ENCODE measurements around the gene HSPA8.
A peak's percentile ranks its signal among the peaks of the same experiment; 100 is the strongest.

HSPA8 gene

DNA sequence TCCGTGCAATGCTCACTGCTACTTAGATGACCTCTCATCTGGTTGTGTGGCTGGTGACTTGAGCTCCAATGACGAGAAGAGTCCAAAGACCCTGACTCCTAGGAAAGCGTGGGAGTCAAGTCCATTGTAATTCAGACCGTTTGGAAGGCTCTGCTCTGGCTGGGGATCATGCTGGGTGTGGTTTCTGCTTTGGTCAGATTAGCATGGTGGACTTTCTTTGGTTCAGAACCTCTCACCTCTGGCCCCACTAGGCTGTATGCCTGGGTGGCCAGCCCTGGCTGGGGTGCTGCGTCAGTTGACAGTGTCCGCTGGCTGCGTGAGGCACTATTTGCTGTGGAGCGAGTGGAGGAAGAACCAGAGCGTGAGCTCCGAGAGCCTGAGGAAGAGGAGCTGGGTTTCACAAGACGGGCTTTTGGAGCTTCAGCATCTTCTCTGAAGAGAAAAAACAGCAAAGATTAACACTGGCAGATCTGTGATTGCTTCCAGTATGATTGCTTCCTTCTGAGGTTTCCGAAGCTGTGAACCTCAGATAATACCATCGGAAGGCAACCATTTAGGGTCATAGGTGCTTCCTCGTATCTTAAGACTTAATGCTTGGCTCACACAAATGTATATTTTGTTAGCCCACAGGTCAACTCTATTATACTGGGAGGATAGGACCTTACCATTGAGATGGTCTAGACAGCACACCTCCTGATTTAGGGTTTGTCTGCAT, 11.6 kb upstream of the HSPA8 start:
- H3K9me3 ChIP-seq (ENCODE audit: control insufficient read depth, low read length): no peaks in the 10 kb centered on the region
- no peaks in the 10 kb centered on the region for H3K27me3 ChIP-seq (ENCODE audit: control insufficient read depth in 1 of 2, insufficient read depth in 1 of 2, low read length in 2 of 2)
- no peak overlapping the region for H4K8ac ChIP-seq (ENCODE audit: low read length)
- no peak overlapping the region for H2BK12ac ChIP-seq (ENCODE audit: low read length in 2 of 2)
- H3K9ac ChIP-seq (ENCODE audit: low read length): no peak overlapping the region
- H4K91ac ChIP-seq (ENCODE audit: low read length): no peak overlapping the region
- H3K4ac ChIP-seq (ENCODE audit: low read depth in 1 of 2, low read length in 2 of 2): no peak overlapping the region
- H2AFZ ChIP-seq (ENCODE audit: low read depth, low read length): no peak overlapping the region
- no peak overlapping the region for H3K4me3 ChIP-seq (ENCODE audit: insufficient read depth in 1 of 2, low read depth in 1 of 2, low read length in 2 of 2)
- H3K4me1 ChIP-seq (ENCODE audit: control insufficient read depth, insufficient read depth, low read depth, low read length): no peaks in the 10 kb centered on the region
- peaks cover 2% of the 10 kb centered on the region for H3K79me1 ChIP-seq (replicated peaks; ENCODE audit: low read length, poor library complexity, severe bottlenecking)
- H2BK15ac ChIP-seq (ENCODE audit: low read depth, poor library complexity, severe bottlenecking): no peak overlapping the region
- no peak for DNase-seq
- H3K4me2 ChIP-seq (ENCODE audit: low read length, poor library complexity, severe bottlenecking): no peak overlapping the region
- 97% methylated on average over 14 of the region's 14 CpGs for WGBS
- no peak overlapping the region for H2AK5ac ChIP-seq (ENCODE audit: low read length, severe bottlenecking)
- no peak overlapping the region for H3K18ac ChIP-seq (ENCODE audit: low read depth in 1 of 2, low read length in 2 of 2)
- no peak overlapping the region for H2BK120ac ChIP-seq (ENCODE audit: low read depth, low read length)
- no peak overlapping the region for H2BK5ac ChIP-seq (ENCODE audit: low read depth, low read length, poor library complexity, severe bottlenecking)
- no peak overlapping the region for H3K14ac ChIP-seq (ENCODE audit: low read length in 2 of 2)
- no peak overlapping the region for H3K27ac ChIP-seq (ENCODE audit: low read length, poor library complexity, severe bottlenecking)
- no peak overlapping the region for H3K23ac ChIP-seq (ENCODE audit: low read length in 2 of 2)
- peaks cover 4 to 93% of the 10 kb centered on the region in 2 experiments for H3K36me3 ChIP-seq (ENCODE audit: control insufficient read depth in 1 of 2, insufficient read depth in 2 of 2, low read depth in 1 of 2, low read length in 2 of 2)

DNA sequence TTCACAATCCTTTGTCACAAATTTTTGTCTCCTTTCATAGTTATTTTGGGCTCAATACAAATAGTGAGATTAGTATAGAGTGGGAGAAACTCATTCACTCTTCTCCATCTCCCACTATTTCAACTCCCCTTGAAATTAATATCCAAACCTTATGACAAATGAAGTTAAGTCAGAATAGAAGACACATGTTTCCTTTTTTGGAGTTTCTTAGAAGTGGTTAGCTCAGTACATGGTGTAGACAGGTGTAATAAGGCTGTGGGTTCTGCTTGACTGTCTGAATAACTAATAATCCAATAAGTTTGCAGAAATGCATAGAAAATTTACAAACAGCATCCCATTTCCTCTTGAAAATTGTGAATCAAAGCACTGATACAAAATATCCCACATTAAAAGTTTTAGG, 10.8 kb upstream of the HSPA8 start:
- Histone ChIP-seq H3K36me3 (ENCODE audit: control insufficient read depth in 1 of 2, insufficient read depth in 2 of 2, low read depth in 1 of 2, low read length in 2 of 2) (peaks cover 4 to 89% of the 10 kb centered on the region in 2 experiments), H3K18ac (ENCODE audit: low read depth in 1 of 2, low read length in 2 of 2) (no peak overlapping the region), H2BK15ac (ENCODE audit: low read depth, poor library complexity, severe bottlenecking) (no peak overlapping the region), H3K23ac (ENCODE audit: low read length in 2 of 2) (no peak overlapping the region), H4K91ac (ENCODE audit: low read length) (no peak overlapping the region), H3K4ac (ENCODE audit: low read depth in 1 of 2, low read length in 2 of 2) (no peak overlapping the region), H3K27me3 (ENCODE audit: control insufficient read depth in 1 of 2, insufficient read depth in 1 of 2, low read length in 2 of 2) (no peaks in the 10 kb centered on the region), H2BK120ac (ENCODE audit: low read depth, low read length) (no peak overlapping the region), H4K8ac (ENCODE audit: low read length) (no peak overlapping the region), H2AFZ (ENCODE audit: low read depth, low read length) (no peak overlapping the region), H3K9me3 (ENCODE audit: control insufficient read depth, low read length) (no peaks in the 10 kb centered on the region), H2BK12ac (ENCODE audit: low read length in 2 of 2) (no peak overlapping the region), H3K14ac (ENCODE audit: low read length in 2 of 2) (no peak overlapping the region), H3K4me3 (ENCODE audit: insufficient read depth in 1 of 2, low read depth in 1 of 2, low read length in 2 of 2) (no peak overlapping the region), H3K9ac (ENCODE audit: low read length) (no peak overlapping the region), H3K4me2 (ENCODE audit: low read length, poor library complexity, severe bottlenecking) (no peak overlapping the region), H3K4me1 (ENCODE audit: control insufficient read depth, insufficient read depth, low read depth, low read length) (no peaks in the 10 kb centered on the region), H3K27ac (ENCODE audit: low read length, poor library complexity, severe bottlenecking) (no peak overlapping the region), H2BK5ac (ENCODE audit: low read depth, low read length, poor library complexity, severe bottlenecking) (no peak overlapping the region), H3K79me1 (replicated peaks; ENCODE audit: low read length, poor library complexity, severe bottlenecking) (peaks cover 2% of the 10 kb centered on the region), H2AK5ac (ENCODE audit: low read length, severe bottlenecking) (no peak overlapping the region)
- DNase-seq: no peak

DNA sequence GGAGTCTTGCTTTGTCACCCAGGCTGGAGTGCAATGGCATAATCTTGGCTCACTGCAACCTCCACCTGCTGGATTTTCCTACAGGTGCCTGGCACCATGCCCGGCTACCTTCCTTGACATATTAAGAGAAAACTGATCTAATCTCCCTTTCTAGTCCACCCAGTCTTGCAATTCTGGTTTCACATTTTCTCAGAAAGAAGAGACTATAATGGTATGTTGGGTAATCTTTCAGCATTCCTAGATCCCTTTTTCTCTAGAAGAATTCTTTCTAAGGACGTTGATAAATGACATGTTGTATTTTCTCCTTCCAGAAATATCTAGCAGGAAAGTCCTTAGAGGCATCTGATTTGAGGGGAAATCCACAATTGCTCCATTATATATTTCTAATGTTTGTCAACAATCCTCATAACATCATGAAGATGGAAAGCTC, 10.4 kb upstream of the HSPA8 start:
- Histone ChIP-seq H2BK12ac (ENCODE audit: low read length in 2 of 2) (no peak overlapping the region), H2BK5ac (ENCODE audit: low read depth, low read length, poor library complexity, severe bottlenecking) (no peak overlapping the region), H3K4me3 (ENCODE audit: insufficient read depth in 1 of 2, low read depth in 1 of 2, low read length in 2 of 2) (no peak overlapping the region), H3K36me3 (ENCODE audit: control insufficient read depth in 1 of 2, insufficient read depth in 2 of 2, low read depth in 1 of 2, low read length in 2 of 2) (peaks cover 4 to 85% of the 10 kb centered on the region in 2 experiments), H3K4me2 (ENCODE audit: low read length, poor library complexity, severe bottlenecking) (no peak overlapping the region), H4K8ac (ENCODE audit: low read length) (no peak overlapping the region), H3K4ac (ENCODE audit: low read depth in 1 of 2, low read length in 2 of 2) (no peak overlapping the region), H3K79me1 (replicated peaks; ENCODE audit: low read length, poor library complexity, severe bottlenecking) (peaks cover 2% of the 10 kb centered on the region), H3K23ac (ENCODE audit: low read length in 2 of 2) (no peak overlapping the region), H2BK15ac (ENCODE audit: low read depth, poor library complexity, severe bottlenecking) (no peak overlapping the region), H3K18ac (ENCODE audit: low read depth in 1 of 2, low read length in 2 of 2) (no peak overlapping the region), H3K4me1 (ENCODE audit: control insufficient read depth, insufficient read depth, low read depth, low read length) (no peaks in the 10 kb centered on the region), H3K27me3 (ENCODE audit: control insufficient read depth in 1 of 2, insufficient read depth in 1 of 2, low read length in 2 of 2) (no peaks in the 10 kb centered on the region), H2AK5ac (ENCODE audit: low read length, severe bottlenecking) (no peak overlapping the region), H4K91ac (ENCODE audit: low read length) (no peak overlapping the region), H3K27ac (ENCODE audit: low read length, poor library complexity, severe bottlenecking) (no peak overlapping the region), H2BK120ac (ENCODE audit: low read depth, low read length) (no peak overlapping the region), H3K9me3 (ENCODE audit: control insufficient read depth, low read length) (no peaks in the 10 kb centered on the region), H3K9ac (ENCODE audit: low read length) (no peak overlapping the region), H3K14ac (ENCODE audit: low read length in 2 of 2) (no peak overlapping the region), H2AFZ (ENCODE audit: low read depth, low read length) (no peak overlapping the region)
- DNase-seq: no peak
- no CpG with 5 or more reads among the region's 2 CpGs for WGBS

DNA sequence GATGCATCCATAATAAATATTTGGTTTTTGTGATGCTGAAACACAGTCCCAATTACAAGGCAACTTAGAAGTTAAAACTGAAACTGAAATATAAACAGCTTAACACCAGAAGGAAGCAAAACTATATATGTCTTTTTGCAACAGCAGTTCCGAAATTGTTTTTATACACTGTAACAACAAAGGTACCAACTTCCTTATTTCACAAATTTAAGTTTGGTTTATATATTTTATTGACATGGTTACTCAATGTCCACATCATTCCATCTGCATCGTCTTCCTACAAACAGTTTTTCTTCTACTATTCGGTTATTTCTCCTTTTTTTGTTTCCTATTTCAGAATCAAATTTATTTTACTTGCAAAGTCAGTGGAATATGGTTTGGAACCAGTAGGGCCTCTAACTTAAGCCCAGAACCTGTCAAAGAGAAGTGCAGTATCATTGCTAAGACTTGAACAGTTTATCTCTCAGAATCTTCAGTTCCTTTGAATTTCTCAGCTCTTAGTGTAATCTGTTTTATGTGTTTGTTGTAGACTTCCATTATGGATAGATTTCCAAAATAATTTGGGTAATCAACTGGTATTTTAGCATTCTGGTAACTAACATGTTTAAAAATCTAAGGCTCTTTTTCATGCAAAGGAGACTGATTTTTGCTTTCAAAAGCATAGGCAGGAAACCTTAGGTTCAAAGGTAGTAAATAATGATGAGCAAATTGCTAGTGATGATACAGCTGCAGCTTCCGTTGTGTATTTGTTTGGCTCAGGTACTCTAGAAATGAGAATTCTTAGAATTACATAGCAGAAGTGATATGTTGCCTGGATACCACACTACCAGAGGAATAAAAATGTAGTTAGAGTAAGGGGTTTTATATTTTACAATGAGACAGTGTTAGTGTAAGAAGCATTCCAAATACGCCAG, 8.2 kb upstream of the HSPA8 start:
- no peak overlapping the region for H2BK15ac ChIP-seq (ENCODE audit: low read depth, poor library complexity, severe bottlenecking)
- peaks cover 2% of the 10 kb centered on the region for H3K4me1 ChIP-seq (ENCODE audit: control insufficient read depth, insufficient read depth, low read depth, low read length)
- no peak overlapping the region for H2AK5ac ChIP-seq (ENCODE audit: low read length, severe bottlenecking)
- no peak overlapping the region for H3K4me2 ChIP-seq (ENCODE audit: low read length, poor library complexity, severe bottlenecking)
- H3K18ac ChIP-seq (ENCODE audit: low read depth in 1 of 2, low read length in 2 of 2): no peak overlapping the region
- H3K23ac ChIP-seq (ENCODE audit: low read length in 2 of 2): no peak overlapping the region
- H2BK12ac ChIP-seq (ENCODE audit: low read length in 2 of 2): no peak overlapping the region
- peaks cover 7% of the 10 kb centered on the region for H3K79me1 ChIP-seq (replicated peaks; ENCODE audit: low read length, poor library complexity, severe bottlenecking)
- no peak overlapping the region for H2BK5ac ChIP-seq (ENCODE audit: low read depth, low read length, poor library complexity, severe bottlenecking)
- DNase-seq: no peak
- no peak overlapping the region for H2BK120ac ChIP-seq (ENCODE audit: low read depth, low read length)
- peak overlapping the region; percentile 65 for H3K9ac ChIP-seq (ENCODE audit: low read length)
- no peaks in the 10 kb centered on the region for H3K9me3 ChIP-seq (ENCODE audit: control insufficient read depth, low read length)
- H3K14ac ChIP-seq (ENCODE audit: low read length in 2 of 2): no peak overlapping the region
- no peaks in the 10 kb centered on the region for H3K27me3 ChIP-seq (ENCODE audit: control insufficient read depth in 1 of 2, insufficient read depth in 1 of 2, low read length in 2 of 2)
- no peak overlapping the region for H4K8ac ChIP-seq (ENCODE audit: low read length)
- H2AFZ ChIP-seq (ENCODE audit: low read depth, low read length): no peak overlapping the region
- H3K4ac ChIP-seq (ENCODE audit: low read depth in 1 of 2, low read length in 2 of 2): no peak overlapping the region
- H3K36me3 ChIP-seq (ENCODE audit: control insufficient read depth in 1 of 2, insufficient read depth in 2 of 2, low read depth in 1 of 2, low read length in 2 of 2): peaks cover 4 to 69% of the 10 kb centered on the region in 2 experiments
- H3K4me3 ChIP-seq (ENCODE audit: insufficient read depth in 1 of 2, low read depth in 1 of 2, low read length in 2 of 2): peak overlapping the region in 1 of 2 experiments; percentile 41
- H4K91ac ChIP-seq (ENCODE audit: low read length): no peak overlapping the region
- WGBS: 96% methylated on average over 2 of the region's 5 CpGs
- no peak overlapping the region for H3K27ac ChIP-seq (ENCODE audit: low read length, poor library complexity, severe bottlenecking)
